GM12891 (cell line): ENCODE results near the gene CALML5.

Source experiments
- DNase-seq: peaks from one replicate; pipeline ENCODE4 v3.0.0; 2011; ENCODE audit warnings: low spot score; ENCODE audit not compliant: insufficient read length
- FAIRE-seq: peaks from 2 replicates; lab custom pipeline; 2011; peaks lifted over from hg19 to GRCh38; lab: Jason Lieb, UNC
- PAX5 ChIP-seq: IDR thresholded peaks from 2 replicates; pipeline ENCODE4 v1.6.1; 2011; ENCODE audit warnings: low read length, moderate library complexity, mild to moderate bottlenecking; ENCODE audit not compliant: insufficient read depth, severe bottlenecking
- POLR2A ChIP-seq: IDR thresholded peaks from 2 replicates; pipeline ENCODE4 v1.6.1; 2011; ENCODE audit warnings: low read depth, low read length, control low read depth
- POLR2AphosphoS5 ChIP-seq: IDR thresholded peaks from 2 replicates; pipeline ENCODE4 v1.6.1; 2011; ENCODE audit warnings: low read depth, low read length, control low read depth
- POU2F2 ChIP-seq: IDR thresholded peaks from 2 replicates; pipeline ENCODE4 v1.6.1; 2011; ENCODE audit warnings: low read depth, mild to moderate bottlenecking, control low read depth, low read length, moderate library complexity
- SPI1 ChIP-seq: IDR thresholded peaks from 2 replicates; pipeline ENCODE4 v1.6.1; 2011; ENCODE audit warnings: low read depth, low read length, control low read depth
- TAF1 ChIP-seq: IDR thresholded peaks from 2 replicates; pipeline ENCODE4 v1.6.1; 2011; ENCODE audit warnings: low read depth, low read length, control low read depth

Gene CALML5

GRCh38 chr10:5542100-5542499 is 42.7 kb upstream of the CALML5 start:
- DNase-seq, result no peak
- no peak for TF ChIP-seq SPI1
- TF ChIP-seq PAX5, result no peak
- no peak for TF ChIP-seq POU2F2
- no peak for TF ChIP-seq POLR2AphosphoS5
- TF ChIP-seq TAF1, result no peak
- no peak for TF ChIP-seq POLR2A
- FAIRE-seq, result no peak

DNA sequence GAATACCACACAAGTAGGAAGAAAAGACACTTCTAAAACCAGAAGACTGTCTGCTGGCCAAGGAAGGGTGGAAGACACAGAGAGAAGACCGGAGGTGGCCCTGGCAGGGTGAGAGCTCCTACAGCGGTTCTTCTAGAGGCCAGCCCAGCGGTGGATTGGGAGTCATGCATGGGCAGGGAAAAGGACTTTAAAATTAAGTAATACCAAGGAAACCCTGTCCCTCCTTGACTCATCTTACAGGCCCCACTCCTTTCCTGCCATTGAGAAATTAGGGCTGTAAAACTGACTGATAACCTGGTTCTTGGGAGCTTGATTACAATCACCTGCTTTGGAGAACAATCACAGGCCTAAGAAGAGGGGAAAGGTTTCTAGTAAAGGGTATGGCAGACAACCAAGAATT is 41.5 kb upstream of the CALML5 start:
- DNase-seq (no peak), FAIRE-seq (no peak)
- TF ChIP-seq POLR2A (no peak), PAX5 (no peak), SPI1 (no peak), TAF1 (no peak), POLR2AphosphoS5 (no peak), POU2F2 (no peak)

DNA sequence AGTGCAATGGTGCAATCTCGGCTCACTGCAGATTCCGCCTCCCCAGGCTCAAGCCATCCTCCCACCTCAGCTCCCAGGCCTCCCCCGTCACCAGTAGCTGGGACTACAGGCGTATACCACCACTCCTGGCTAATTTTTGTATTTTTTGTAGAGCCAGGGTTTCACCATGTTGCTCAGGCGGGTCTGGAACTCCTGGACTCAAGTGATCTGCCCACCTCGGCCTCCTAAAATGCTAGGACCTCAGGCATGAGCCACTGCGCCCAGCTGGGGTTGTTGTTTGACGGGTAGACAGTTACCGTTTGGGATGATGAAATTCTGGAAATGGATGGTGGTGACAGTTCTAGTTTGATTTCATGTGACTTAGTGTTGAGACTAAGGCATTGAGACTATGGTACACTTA is 40.7 kb upstream of the CALML5 start:
- DNase-seq (no peak), FAIRE-seq (no peak)
- TF ChIP-seq TAF1, result no peak
- no peak for TF ChIP-seq PAX5
- no peak for TF ChIP-seq POLR2AphosphoS5
- TF ChIP-seq POLR2A, result no peak
- TF ChIP-seq SPI1, result no peak
- no peak for TF ChIP-seq POU2F2

DNA sequence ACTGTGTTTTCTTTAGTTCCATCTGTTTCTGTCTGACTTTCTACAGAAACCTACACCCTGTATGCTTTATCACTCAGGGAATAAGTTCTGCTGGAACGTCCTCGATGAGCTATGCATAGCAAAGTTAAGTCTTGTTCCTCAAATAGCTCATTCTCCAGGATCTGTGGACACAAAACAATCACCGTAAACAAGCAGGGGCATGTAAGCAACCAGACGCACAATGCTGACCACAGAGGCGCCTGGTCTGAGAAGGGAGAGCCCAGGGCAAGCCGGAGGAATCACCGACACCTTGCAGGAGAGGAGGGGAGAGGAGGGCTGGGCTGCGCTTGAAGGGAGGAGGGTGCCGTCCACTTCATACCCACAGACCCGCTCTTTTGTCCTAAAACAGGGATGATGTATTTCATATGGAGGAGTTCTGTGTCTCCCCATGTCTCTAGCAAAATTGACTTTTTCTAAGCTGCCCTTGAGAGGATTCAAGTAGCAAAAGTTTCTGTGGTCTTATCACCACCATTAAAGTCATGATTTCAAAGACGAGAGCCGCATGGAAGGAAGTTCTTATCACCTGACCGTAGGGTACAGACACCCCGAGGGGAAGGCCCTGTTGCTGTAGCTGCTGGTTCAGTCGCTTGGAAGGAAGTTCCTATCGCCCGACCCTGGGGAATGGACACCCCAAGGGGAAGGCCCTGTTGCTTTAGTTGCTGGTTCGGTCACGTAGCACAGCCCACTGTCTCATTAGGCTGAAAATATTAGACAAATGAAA is 39.7 kb upstream of the CALML5 start:
- FAIRE-seq, result no peak
- no peak for DNase-seq

DNA sequence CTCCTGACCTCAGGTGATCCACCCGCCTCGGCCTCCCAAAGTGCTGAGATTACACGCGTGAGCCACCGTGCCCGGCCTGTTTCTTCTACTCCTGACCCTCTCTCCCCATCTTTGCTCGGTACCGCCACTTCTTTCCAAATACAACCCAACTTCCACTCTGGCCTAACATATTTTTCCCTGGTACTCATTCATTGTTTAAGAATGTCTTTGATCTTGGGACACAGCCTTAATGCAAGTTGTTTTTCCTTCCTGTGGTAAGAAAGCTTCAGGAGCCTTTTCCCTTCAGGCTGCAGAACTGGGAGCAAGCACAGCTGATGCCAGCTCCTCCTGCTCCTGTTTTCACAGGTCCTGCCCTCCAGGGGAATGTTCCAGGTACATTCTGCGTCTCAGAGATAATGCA is 39.1 kb upstream of the CALML5 start:
- no peak for FAIRE-seq
- TF ChIP-seq POLR2AphosphoS5, result no peak
- no peak for TF ChIP-seq PAX5
- TF ChIP-seq TAF1, result no peak
- TF ChIP-seq POLR2A, result no peak
- TF ChIP-seq POU2F2, result no peak
- no peak for TF ChIP-seq SPI1
- no peak for DNase-seq

More for the DNA sequence above, 39.7 kb upstream of the CALML5 start:
- no peak for TF ChIP-seq TAF1
- TF ChIP-seq POLR2A, result no peak
- TF ChIP-seq SPI1, result no peak
- no peak for TF ChIP-seq PAX5
- TF ChIP-seq POLR2AphosphoS5, result no peak
- TF ChIP-seq POU2F2, result no peak

GRCh38 chr10:5537684-5538083 is 38.3 kb upstream of the CALML5 start:
- TF ChIP-seq SPI1, result no peak
- TF ChIP-seq POLR2AphosphoS5, result no peak
- no peak for TF ChIP-seq TAF1
- TF ChIP-seq POLR2A, result no peak
- TF ChIP-seq PAX5, result no peak
- DNase-seq (no peak), FAIRE-seq (no peak)

DNA sequence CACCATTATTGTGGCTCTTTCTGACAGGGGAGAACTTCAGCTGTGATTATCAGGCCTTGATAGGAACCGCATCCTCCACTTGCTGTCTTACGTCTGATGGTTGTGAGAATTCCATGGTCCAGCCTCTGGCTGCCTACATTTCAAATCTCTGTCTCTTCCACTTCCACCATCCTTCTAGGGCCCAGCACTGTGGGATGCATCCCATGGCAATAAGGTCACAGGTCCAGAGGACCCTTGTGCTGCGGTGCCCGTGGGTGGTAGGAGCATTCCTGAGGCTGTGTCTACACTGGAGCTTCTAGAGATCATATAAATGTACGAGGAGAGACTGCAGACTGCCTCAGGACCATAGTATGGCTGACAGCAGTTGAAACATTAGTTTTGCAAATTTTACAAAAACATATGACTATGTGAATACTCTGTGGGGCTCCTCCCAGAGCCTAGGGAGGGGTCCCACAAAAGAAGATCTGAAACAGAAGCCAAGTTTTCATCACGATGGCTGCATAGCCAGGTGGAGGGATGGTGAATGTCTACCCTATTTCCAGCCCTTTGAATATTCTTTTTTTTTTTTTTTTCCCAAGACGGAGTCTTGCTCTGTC is 37.2 kb upstream of the CALML5 start:
- DNase-seq (no peak), FAIRE-seq (no peak)
- TF ChIP-seq POU2F2 (no peak), SPI1 (no peak), POLR2A (no peak), TAF1 (no peak), POLR2AphosphoS5 (no peak), PAX5 (no peak)

DNA sequence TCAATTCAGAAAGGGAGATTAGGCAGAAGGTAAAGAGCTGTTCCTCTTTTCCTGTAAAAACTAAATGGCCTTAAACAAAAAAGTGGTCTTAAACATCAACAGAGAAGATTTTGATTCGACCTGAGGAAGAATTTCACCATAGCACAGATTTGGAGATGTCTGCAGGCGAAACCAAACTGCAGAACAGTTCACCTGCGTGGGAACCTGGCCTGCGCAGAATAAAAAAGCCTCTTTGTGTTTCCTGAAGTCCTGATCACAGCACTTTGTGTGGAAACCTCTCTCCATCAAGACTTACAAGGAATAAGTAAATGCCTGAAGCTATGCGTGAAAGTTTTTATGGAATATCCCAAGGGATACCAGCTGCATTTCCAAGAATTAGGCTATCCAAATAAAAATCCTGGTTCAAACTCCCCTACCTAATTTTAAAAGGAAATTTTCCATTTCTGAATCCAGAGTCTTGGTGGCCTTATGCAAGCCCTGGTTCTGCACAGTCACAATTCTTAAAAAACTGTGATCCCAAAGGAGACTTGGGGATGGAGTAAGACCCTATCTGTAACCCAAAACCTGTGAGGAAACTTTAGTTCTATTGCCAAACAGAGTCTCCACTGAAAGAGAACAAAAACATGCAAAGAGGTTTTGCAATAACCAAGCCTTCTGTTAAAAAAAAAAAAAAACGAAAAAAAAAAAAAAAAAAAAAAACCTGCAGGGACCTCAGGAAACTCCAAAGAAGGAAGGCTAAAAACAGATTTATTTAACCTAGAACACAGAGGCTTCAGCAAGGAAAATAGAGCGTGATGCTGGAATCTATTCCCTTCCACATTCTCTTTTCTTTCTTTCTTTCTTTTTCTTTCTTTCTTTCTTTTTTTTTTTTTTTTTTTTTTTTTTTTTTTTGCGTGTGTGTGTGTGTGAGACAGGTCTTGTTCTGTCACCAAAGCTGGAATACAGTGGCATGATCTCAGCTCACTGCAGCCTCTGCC is 35.8 kb upstream of the CALML5 start:
- no peak for TF ChIP-seq POU2F2
- TF ChIP-seq SPI1, result no peak
- TF ChIP-seq PAX5, result no peak
- TF ChIP-seq POLR2A, result no peak
- no peak for TF ChIP-seq POLR2AphosphoS5
- FAIRE-seq (no peak), DNase-seq (no peak)

DNA sequence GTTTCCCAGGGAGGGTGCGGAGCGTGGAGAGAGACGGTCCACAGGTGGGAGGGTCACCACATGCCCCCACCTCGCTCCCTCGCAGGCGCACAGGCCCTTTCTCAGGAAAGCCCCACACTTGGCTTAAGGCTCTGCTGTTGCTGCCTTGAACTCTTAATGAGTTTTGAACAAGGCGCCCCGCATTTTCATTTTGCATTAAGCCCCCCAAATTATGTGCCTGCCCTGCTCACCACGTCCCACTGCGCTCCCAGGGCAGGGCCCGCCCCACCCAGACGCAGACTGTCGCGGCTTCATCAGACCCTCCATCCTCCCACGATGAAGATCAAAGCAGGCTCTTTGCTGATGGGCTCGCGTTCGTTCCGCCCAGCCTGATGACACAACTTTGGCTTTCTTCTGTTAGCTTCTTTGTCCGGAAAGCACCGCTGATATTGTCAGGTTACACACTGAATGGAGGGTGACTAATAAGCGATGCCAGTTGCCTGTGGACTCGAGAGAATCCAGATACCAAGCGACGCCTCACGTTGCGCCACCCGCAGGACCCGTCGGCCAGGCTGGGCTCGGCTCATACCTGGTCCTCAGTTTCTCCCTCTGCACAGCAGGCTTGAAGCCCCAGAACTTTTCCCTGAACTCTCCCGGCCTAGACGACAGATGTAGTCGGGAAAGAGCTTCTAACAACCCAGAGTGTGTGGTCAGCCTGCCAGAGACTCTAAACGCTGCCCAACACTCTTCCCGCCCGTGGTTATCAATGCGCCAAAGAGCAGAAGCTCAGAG is 34.9 kb upstream of the CALML5 start:
- no peak for TF ChIP-seq POLR2A
- TF ChIP-seq SPI1, result no peak
- TF ChIP-seq PAX5, result no peak
- TF ChIP-seq POU2F2, result no peak
- no peak for TF ChIP-seq POLR2AphosphoS5
- TF ChIP-seq TAF1, result no peak
- no peak for DNase-seq
- FAIRE-seq, result no peak
